ENCODE measurements around the gene CREB1.

- TF ChIP-seq CTCF (IDR thresholded peaks at IDR 0.05) (no peak), REST (IDR thresholded peaks at IDR 0.05; ENCODE audit: low read depth, low read length) (no peak), POLR2AphosphoS5 (IDR thresholded peaks at IDR 0.05; ENCODE audit: low read depth, low read length) (no peak), EZH2phosphoT487 (IDR thresholded peaks at IDR 0.05; ENCODE audit: borderline replicate concordance, low read depth) (no peak), TCF12 (IDR thresholded peaks at IDR 0.05) (no peak), FOSL2 (IDR thresholded peaks at IDR 0.05; ENCODE audit: borderline replicate concordance, low read depth) (no peak), GABPA (IDR thresholded peaks at IDR 0.05; ENCODE audit: low read depth) (no peak), USF2 (IDR thresholded peaks at IDR 0.05; ENCODE audit: borderline replicate concordance, low read depth, low read length) (no peak), CHD2 (IDR thresholded peaks at IDR 0.05; ENCODE audit: low read length, partially characterized antibody) (no peak), JUND (IDR thresholded peaks at IDR 0.05) (no peak), EP300 (IDR thresholded peaks at IDR 0.05; ENCODE audit: borderline replicate concordance in 1 of 2, low read depth in 1 of 2, low read length in 1 of 2) (no peak), USF1 (IDR thresholded peaks at IDR 0.05; ENCODE audit: borderline replicate concordance, low read depth) (no peak)
These were observed 69.9 kb downstream of the CREB1 start for GRCh38 chr2:207599636-207600035.

All from SK-N-SH (cell line).